PC-9 (cell line): Measurements from ENCODE around the gene MANEA. TPM values are rescaled to one million over a fixed set of nuclear protein-coding genes. Genes with fewer than 3 reads are reported as not detected.

Source experiments
- BruUV-seq: library from RNA; stranded (reverse); fragments of 400-500 nt; replicated peaks from 2 replicates; lab custom pipeline; 2021; lab: Mats Ljungman, UMichigan
- CTCF ChIA-PET: fragments of 300-600 bp; sonication (Branson Sonifier 250); formaldehyde crosslinking; loops from one replicate; lab custom pipeline; 2022; ENCODE audit warnings: antibody characterized with exemption; lab: Charles Lee
- POLR2A ChIA-PET: fragments of 300-600 bp; sonication (Branson Sonifier 250); formaldehyde crosslinking; loops from one replicate; lab custom pipeline; 2022; ENCODE audit warnings: antibody characterized with exemption; ENCODE audit not compliant: unreplicated experiment; lab: Charles Lee
- DNase-seq, 2 experiments: peaks; one replicate each; pipeline versions ENCODE4 v3.0.0 to v3.0.0-alpha.2; 2015 to 2022; ENCODE audit warnings: mixed read lengths in 1 of 2
- H2AFZ ChIP-seq: fragments of 200-600 bp; sonication (generic); 2 replicates; pipeline ENCODE4 v1.8.1; 2017; ENCODE audit warnings: antibody characterized with exemption
- H3F3A ChIP-seq: fragments of 200-600 bp; sonication (generic); 2 replicates; pipeline ENCODE4 v1.8.1; 2017; ENCODE audit warnings: antibody characterized with exemption, mild to moderate bottlenecking, low read depth; ENCODE audit not compliant: insufficient read depth
- H3K27ac ChIP-seq: fragments of 200-600 bp; sonication (generic); 2 replicates; pipeline ENCODE4 v1.6.1; 2016; ENCODE audit warnings: mixed run types
- H3K27me3 ChIP-seq: fragments of 200-600 bp; sonication (generic); 2 replicates; pipeline ENCODE4 v1.6.1; 2016; ENCODE audit warnings: low read depth, mixed run types; ENCODE audit not compliant: insufficient read depth
- H3K36me3 ChIP-seq: fragments of 200-600 bp; sonication (generic); 2 replicates; pipeline ENCODE4 v1.6.1; 2016; ENCODE audit warnings: low read depth, mixed run types
- H3K4me1 ChIP-seq: fragments of 200-600 bp; sonication (generic); replicated peaks from 2 replicates; pipeline ENCODE4 v1.6.1; 2016; ENCODE audit warnings: mixed run types; ENCODE audit not compliant: insufficient read depth
- H3K4me2 ChIP-seq: fragments of 200-600 bp; sonication (generic); 2 replicates; pipeline ENCODE4 v1.6.1; 2017; ENCODE audit warnings: mixed run types
- H3K4me3 ChIP-seq: fragments of 200-600 bp; sonication (generic); 2 replicates; pipeline ENCODE4 v1.6.1; 2016; ENCODE audit warnings: mixed run types
- H3K79me2 ChIP-seq: fragments of 200-600 bp; sonication (generic); 2 replicates; pipeline ENCODE4 v1.6.1; 2017; ENCODE audit warnings: low read depth, mixed run types
- H3K9me2 ChIP-seq: fragments of 200-600 bp; sonication (generic); 2 replicates; pipeline ENCODE4 v1.8.1; 2017; ENCODE audit warnings: mild to moderate bottlenecking; ENCODE audit not compliant: insufficient read depth
- H3K9me3 ChIP-seq: fragments of 200-600 bp; sonication (generic); 2 replicates; pipeline ENCODE4 v1.8.1; 2016; ENCODE audit warnings: low read depth; ENCODE audit not compliant: insufficient read depth
- H4K20me1 ChIP-seq: fragments of 200-600 bp; sonication (generic); 2 replicates; pipeline ENCODE4 v1.8.1; 2017; ENCODE audit not compliant: insufficient read depth
- EZH2 ChIP-seq: fragments of 200-600 bp; sonication (generic); IDR thresholded peaks from 2 replicates; pipeline ENCODE4 v1.8.0; 2017; ENCODE audit warnings: antibody characterized with exemption, low read depth
- intact Hi-C: fragments of 100-400 bp; cut with micrococcal nuclease; formaldehyde crosslinking; loops from one replicate; pipeline ENCODE4 v1.10.0; 2022; ENCODE audit not compliant: unreplicated experiment
- total RNA-seq: library from RNA; stranded (reverse); gene quantifications from 2 replicates; pipeline ENCODE4 v1.2.3, GENCODE V29; 2021
- TF ChIP-seq, protein P1 (sequence below): fragments of 200-600 bp; sonication (generic); conservative IDR thresholded peaks from 2 replicates; pipeline ENCODE4 v1.6.1; 2017; ENCODE audit warnings: mixed run types, antibody characterized with exemption, mild to moderate bottlenecking, moderate library complexity

MANEA gene
- total RNA-seq, 1 experiment from 2014 or later = 11.0 TPM

DNA sequence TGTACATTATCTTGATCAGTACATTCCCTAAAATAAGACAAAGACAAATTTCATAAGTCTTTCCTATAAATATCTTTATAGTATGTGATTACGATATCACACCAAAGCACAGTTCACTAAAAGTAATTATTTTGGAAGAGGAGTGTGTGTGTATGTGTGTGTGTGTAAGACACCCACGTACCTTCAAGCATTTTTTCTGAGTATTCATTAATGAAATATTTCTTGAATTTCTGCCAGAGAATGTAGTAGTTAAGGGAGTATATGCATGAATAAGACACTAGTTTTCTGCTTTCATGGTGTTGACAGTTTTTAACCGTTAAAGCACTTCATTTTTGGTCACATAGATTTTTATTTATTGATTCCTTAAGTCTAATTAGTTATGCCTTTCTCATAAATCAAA is 36.8 kb downstream of the MANEA start:
- CTCF ChIA-PET = no interaction called here
- POLR2A ChIA-PET = interaction anchor here (0.7 kb wide), 1 partner anchor 643 kb away, joined by 4 read pairs; no protein-coding TSS in a partner anchor
- Histone ChIP-seq H3F3A (no peaks in the 10 kb centered on the region), H3K27ac (no peak overlapping the region), H4K20me1 (no peaks in the 10 kb centered on the region), H3K79me2 (no peaks in the 10 kb centered on the region), H3K4me1 (no peaks in the 10 kb centered on the region), H3K27me3 (no peaks in the 10 kb centered on the region), H3K4me2 (no peak overlapping the region), H3K4me3 (no peak overlapping the region), H2AFZ (no peak overlapping the region), H3K36me3 (no peaks in the 10 kb centered on the region), H3K9me2 (0 out of 2 replicates have a peak, but pooled peaks cover 4% of the 10 kb centered on the region), H3K9me3 (no peaks in the 10 kb centered on the region)
- no peak for TF ChIP-seq EZH2
- TF ChIP-seq, protein P1, sequence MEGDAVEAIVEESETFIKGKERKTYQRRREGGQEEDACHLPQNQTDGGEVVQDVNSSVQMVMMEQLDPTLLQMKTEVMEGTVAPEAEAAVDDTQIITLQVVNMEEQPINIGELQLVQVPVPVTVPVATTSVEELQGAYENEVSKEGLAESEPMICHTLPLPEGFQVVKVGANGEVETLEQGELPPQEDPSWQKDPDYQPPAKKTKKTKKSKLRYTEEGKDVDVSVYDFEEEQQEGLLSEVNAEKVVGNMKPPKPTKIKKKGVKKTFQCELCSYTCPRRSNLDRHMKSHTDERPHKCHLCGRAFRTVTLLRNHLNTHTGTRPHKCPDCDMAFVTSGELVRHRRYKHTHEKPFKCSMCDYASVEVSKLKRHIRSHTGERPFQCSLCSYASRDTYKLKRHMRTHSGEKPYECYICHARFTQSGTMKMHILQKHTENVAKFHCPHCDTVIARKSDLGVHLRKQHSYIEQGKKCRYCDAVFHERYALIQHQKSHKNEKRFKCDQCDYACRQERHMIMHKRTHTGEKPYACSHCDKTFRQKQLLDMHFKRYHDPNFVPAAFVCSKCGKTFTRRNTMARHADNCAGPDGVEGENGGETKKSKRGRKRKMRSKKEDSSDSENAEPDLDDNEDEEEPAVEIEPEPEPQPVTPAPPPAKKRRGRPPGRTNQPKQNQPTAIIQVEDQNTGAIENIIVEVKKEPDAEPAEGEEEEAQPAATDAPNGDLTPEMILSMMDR = no peak
- intact Hi-C loops = no loop called here
- DNase-seq = no peak
- no TSS peak for BruUV-seq

DNA sequence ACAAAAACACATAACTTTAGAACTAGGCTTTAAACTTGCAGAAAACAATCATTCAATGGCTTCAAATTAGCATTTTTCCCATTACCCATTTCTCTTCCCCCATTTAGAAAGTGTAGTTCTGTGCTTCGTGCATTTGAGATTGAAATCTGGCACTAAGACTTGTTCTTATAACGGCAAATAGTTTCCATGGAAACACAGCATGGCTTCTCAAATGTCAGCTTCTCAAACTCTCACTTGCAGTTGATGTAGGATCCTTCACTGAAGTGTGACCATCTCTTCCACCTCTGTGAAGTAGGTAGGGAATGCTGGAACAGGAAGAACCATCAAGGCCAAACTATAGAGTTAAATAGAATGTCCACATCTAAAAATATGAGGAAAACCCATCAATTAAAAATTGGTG is 52.2 kb downstream of the MANEA start:
- Histone ChIP-seq H3K4me1 (no peaks in the 10 kb centered on the region), H3K27ac (no peak overlapping the region), H3F3A (no peaks in the 10 kb centered on the region), H3K36me3 (no peaks in the 10 kb centered on the region), H4K20me1 (no peaks in the 10 kb centered on the region), H3K79me2 (no peaks in the 10 kb centered on the region), H2AFZ (no peak overlapping the region), H3K4me2 (no peak overlapping the region), H3K4me3 (no peak overlapping the region), H3K9me3 (no peaks in the 10 kb centered on the region), H3K9me2 (peaks cover 12% of the 10 kb centered on the region), H3K27me3 (no peaks in the 10 kb centered on the region)
- no peak for DNase-seq
- no peak for TF ChIP-seq EZH2
- TF ChIP-seq, protein P1 = no peak
- intact Hi-C loops = no loop called here
- ChIA-PET POLR2A (no interaction called here), CTCF (no interaction called here)
- BruUV-seq = no TSS peak

DNA sequence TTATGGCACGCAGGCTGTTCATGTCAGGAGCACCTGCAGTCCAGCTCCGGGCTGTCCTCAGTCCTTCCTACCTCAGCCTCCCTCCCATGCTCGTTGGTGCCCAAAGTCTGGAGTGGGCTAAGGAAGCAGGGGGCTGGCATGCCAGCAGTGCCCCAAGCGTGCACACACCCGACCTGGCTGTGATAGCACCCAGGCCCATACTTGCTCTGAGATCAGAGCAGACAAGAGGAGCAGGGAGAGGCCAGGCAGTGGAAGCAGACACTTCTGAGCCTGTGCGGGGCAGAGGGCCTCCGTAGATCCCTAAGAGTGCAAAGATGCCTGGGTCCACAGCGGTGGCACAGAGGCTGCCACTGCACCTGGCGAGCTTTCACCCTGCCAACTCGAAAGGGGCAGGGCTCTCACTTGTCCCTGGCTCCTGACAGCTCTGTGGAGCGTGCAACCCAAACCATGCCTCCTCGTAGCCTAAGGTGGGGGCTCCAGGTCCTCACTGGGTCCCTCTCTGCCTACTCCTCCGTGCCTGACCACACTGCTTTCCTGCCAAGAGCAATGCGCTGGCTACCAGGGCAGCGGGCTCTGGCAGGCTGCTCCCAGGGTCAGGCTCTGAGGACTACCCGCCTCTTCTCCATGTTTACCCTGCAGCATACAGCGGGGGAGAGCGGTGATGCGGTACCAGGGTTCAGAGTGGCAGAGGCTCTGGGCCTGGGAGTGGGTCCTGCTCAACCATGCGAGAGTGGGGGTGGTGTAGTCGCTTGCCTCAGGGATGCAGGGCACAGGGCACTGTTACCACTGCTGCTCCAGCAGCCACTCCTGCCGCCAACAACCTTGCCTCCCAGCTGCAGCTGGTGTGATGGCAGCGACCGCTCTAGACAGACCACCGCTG is 59.5 kb downstream of the MANEA start:
- Histone ChIP-seq H3K79me2 (no peaks in the 10 kb centered on the region), H3K4me1 (no peaks in the 10 kb centered on the region), H2AFZ (no peak overlapping the region), H3K36me3 (no peaks in the 10 kb centered on the region), H3K9me2 (peaks cover 6% of the 10 kb centered on the region; the same call in 1 of the 2 replicates), H3F3A (no peaks in the 10 kb centered on the region), H3K9me3 (no peaks in the 10 kb centered on the region), H3K4me2 (no peak overlapping the region), H3K4me3 (no peak overlapping the region), H3K27me3 (no peaks in the 10 kb centered on the region), H3K27ac (no peak overlapping the region), H4K20me1 (no peaks in the 10 kb centered on the region)
- TF ChIP-seq, protein P1 = no peak
- no peak for TF ChIP-seq EZH2
- POLR2A ChIA-PET = no interaction called here
- no TSS peak for BruUV-seq
- CTCF ChIA-PET = no interaction called here
- intact Hi-C loops = no loop called here
- no peak for DNase-seq
